AG08395 (cell line): ENCODE data around the gene FYN.

Experiments used
- DNase-seq: peaks from one replicate; pipeline ENCODE4 v3.0.0; 2012; ENCODE audit warnings: mixed read lengths, low spot score

Gene FYN

GRCh38 chr6:111831408-111831807 lies 41.8 kb downstream of the FYN start:
- DNase-seq, result no peak

GRCh38 chr6:111829998-111830397 lies 43.3 kb downstream of the FYN start:
- peak; percentile 29 for DNase-seq

GRCh38 chr6:111829581-111829980 lies 43.7 kb downstream of the FYN start:
- DNase-seq, result no peak

GRCh38 chr6:111828809-111829208 lies 44.4 kb downstream of the FYN start:
- no peak for DNase-seq

GRCh38 chr6:111825439-111826086 lies 47.7 kb downstream of the FYN start:
- DNase-seq, result no peak

GRCh38 chr6:111824608-111825337 lies 48.5 kb downstream of the FYN start:
- DNase-seq, result no peak

GRCh38 chr6:111823831-111824607 lies 49.2 kb downstream of the FYN start:
- peak; percentile 65 for DNase-seq

GRCh38 chr6:111823012-111823411 lies 50.2 kb downstream of the FYN start:
- DNase-seq, result no peak

GRCh38 chr6:111819458-111819857 lies 53.8 kb downstream of the FYN start:
- no peak for DNase-seq

GRCh38 chr6:111818539-111819226 lies 54.6 kb downstream of the FYN start:
- no peak for DNase-seq

GRCh38 chr6:111817451-111818120 lies 55.7 kb downstream of the FYN start:
- no peak for DNase-seq

- DNase-seq, result no peak
Measured at GRCh38 chr6:111813677-111814310, 59.5 kb downstream of the FYN start.

- DNase-seq, result peak; percentile 42
Measured at GRCh38 chr6:111813237-111813636, 60.0 kb downstream of the FYN start.

GRCh38 chr6:111812060-111813038 lies 60.9 kb downstream of the FYN start:
- DNase-seq, result no peak

GRCh38 chr6:111810294-111811131 lies 62.7 kb downstream of the FYN start:
- no peak for DNase-seq

- no peak for DNase-seq
Measured at GRCh38 chr6:111809766-111810165, 63.5 kb downstream of the FYN start.

- DNase-seq, result peak; percentile 31
Measured at GRCh38 chr6:111809264-111809663, 64.0 kb downstream of the FYN start.

GRCh38 chr6:111808493-111808892 lies 64.8 kb downstream of the FYN start:
- DNase-seq, result no peak
